AG04450 (cell line): ENCODE data around the gene TRIM27. TPM values are rescaled to one million over a fixed set of nuclear protein-coding genes. Genes with fewer than 3 reads are reported as not detected.
"Not testable (repeated sequence)": the region's sequence is repeated elsewhere in the genome, so short reads cannot be mapped to it uniquely, and the experiment has no call there.

Experiments
- CTCF ChIA-PET: fragments of 300-600, 350-600 bp; formaldehyde crosslinking; extraction: SDS; loops from one replicate; lab custom pipeline; 2022; ENCODE audit warnings: antibody characterized with exemption, inconsistent platforms; lab: Charles Lee
- POLR2A ChIA-PET: fragments of 350-600 bp; formaldehyde crosslinking; extraction: SDS; loops from one replicate; lab custom pipeline; 2021; ENCODE audit warnings: antibody characterized with exemption, inconsistent platforms; lab: Yijun Ruan, JAX
- DNase-seq: peaks from one replicate; pipeline ENCODE4 v3.0.0-alpha.2; 2011; ENCODE audit warnings: low read depth, low spot score
- H3K27ac ChIP-seq: one replicate; pipeline ENCODE4 v1.5.1; 2012; ENCODE audit warnings: low read depth, low read length, control low read depth
- H3K27me3 ChIP-seq: one replicate; pipeline ENCODE4 v1.6.0; 2012; ENCODE audit warnings: low read length; ENCODE audit not compliant: control insufficient read depth, insufficient read depth
- H3K4me3 ChIP-seq: 2 replicates; pipeline ENCODE4 v1.5.1; 2011; ENCODE audit warnings: mild to moderate bottlenecking, low read depth, low read length, control low read depth
- H3K9me3 ChIP-seq: 2 replicates; pipeline ENCODE4 v1.5.1; 2012; ENCODE audit warnings: low read length; ENCODE audit not compliant: control insufficient read depth, insufficient read depth
- polyA plus RNA-seq: library from polyadenylated mRNA; depleted of rRNA; stranded (reverse); fragments of >200 nt; gene quantifications from 2 replicates; pipeline ENCODE4 v1.2.3, GENCODE V29; 2011
- TF ChIP-seq, protein P1 (sequence below): IDR thresholded peaks from 2 replicates; pipeline ENCODE4 v1.5.1; 2011; ENCODE audit warnings: low read depth, low read length, control low read depth, inconsistent platforms

TRIM27 gene
- polyA plus RNA-seq, 1 experiment: 73.8 TPM

DNA sequence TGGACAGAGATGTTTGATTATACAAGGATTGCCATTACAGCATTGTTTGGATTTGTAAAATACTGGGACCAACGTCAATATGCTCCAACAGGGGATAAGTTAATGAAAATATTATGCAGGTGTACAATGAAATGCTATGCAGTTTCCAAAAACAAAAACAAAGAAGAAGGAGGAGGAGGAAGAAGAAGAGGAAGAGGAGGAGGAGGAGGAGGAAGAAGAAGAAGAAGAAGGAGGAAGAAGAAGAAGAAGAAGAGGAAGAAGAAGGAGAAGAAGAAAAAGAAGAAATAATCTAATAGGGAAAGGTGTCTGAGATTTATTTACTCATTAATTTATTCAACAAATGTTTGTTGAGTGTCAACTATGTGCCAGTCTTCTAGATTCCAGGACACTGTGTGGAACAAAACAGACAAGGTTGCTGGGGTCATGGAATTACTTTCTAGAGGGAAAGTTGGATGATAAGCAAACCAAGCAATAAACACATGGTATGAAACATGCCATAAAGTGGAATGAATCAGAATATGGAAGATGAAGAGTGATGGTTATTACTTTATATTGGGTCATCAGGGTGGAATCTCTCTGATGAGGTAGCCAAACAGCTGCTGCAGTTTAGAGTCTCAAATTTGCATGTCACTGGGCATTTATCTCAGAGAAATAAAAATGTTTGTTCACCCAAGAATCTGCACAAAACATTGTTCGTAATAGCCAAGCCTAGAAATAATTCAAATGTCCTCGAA, 6.3 kb upstream of the TRIM27 start:
- Histone ChIP-seq H3K9me3 (no peaks in the 10 kb centered on the region), H3K27ac (no peak overlapping the region), H3K27me3 (no peaks in the 10 kb centered on the region), H3K4me3 (no peak overlapping the region)
- CTCF ChIA-PET: no interaction called here
- POLR2A ChIA-PET: interaction anchor here (0.6 kb wide), 1 partner anchor 51 kb away, joined by 6 read pairs; no protein-coding TSS in a partner anchor
- TF ChIP-seq, protein P1, sequence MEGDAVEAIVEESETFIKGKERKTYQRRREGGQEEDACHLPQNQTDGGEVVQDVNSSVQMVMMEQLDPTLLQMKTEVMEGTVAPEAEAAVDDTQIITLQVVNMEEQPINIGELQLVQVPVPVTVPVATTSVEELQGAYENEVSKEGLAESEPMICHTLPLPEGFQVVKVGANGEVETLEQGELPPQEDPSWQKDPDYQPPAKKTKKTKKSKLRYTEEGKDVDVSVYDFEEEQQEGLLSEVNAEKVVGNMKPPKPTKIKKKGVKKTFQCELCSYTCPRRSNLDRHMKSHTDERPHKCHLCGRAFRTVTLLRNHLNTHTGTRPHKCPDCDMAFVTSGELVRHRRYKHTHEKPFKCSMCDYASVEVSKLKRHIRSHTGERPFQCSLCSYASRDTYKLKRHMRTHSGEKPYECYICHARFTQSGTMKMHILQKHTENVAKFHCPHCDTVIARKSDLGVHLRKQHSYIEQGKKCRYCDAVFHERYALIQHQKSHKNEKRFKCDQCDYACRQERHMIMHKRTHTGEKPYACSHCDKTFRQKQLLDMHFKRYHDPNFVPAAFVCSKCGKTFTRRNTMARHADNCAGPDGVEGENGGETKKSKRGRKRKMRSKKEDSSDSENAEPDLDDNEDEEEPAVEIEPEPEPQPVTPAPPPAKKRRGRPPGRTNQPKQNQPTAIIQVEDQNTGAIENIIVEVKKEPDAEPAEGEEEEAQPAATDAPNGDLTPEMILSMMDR: no peak
- no peak for DNase-seq

DNA sequence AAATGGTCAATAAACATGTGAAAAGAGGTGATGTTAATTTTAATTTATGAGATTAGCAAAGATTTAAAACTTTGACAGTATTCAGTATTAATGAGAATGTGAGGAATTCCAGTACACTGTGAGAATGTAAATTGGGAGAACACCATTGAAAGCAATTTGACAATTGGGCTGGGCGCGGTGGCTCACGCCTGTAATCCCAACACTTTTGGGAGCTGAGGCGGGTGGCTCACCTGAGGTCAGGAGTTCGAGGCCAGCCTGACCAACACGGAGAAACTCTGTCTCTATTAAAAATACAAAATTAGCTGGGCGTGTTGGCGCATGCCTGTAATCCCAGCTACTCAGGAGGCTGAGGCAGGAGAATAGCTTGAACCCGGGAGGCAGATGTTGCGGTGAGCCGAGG, 5.6 kb upstream of the TRIM27 start:
- H3K27ac ChIP-seq, H3K9me3 ChIP-seq, POLR2A ChIA-PET, DNase-seq, H3K4me3 ChIP-seq, H3K27me3 ChIP-seq: not testable (repeated sequence)
- CTCF ChIA-PET: interaction anchor here (0.6 kb wide), 1 partner anchor 183 kb away, joined by 5 read pairs; no protein-coding TSS in a partner anchor

DNA sequence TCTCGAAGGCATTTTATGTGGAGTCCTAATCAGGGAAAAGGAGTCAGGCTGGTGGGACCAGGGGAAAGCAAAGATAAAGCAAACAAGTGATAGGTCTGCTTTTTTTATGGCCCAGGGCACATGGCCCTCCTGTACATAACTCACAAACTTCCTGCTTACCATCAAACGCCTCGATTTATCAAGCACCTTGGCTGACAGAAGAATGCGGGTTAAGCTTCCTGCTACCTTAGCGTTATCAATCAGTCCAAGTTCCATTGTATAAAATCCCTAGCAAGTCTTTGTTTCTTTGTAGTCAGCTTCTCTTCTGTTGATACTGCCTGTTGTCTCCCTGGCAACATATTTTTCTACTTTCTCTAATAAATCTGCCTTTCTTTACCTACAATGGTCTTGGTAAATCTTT, 4.1 kb upstream of the TRIM27 start:
- TF ChIP-seq, protein P1: no peak
- peaks cover 4% of the 10 kb centered on the region; the same call in 1 of the 2 replicates for H3K9me3 ChIP-seq
- no peak for DNase-seq
- CTCF ChIA-PET: no interaction called here
- no peak overlapping the region for H3K4me3 ChIP-seq
- H3K27ac ChIP-seq: no peak overlapping the region
- POLR2A ChIA-PET: no interaction called here
- no peaks in the 10 kb centered on the region for H3K27me3 ChIP-seq

DNA sequence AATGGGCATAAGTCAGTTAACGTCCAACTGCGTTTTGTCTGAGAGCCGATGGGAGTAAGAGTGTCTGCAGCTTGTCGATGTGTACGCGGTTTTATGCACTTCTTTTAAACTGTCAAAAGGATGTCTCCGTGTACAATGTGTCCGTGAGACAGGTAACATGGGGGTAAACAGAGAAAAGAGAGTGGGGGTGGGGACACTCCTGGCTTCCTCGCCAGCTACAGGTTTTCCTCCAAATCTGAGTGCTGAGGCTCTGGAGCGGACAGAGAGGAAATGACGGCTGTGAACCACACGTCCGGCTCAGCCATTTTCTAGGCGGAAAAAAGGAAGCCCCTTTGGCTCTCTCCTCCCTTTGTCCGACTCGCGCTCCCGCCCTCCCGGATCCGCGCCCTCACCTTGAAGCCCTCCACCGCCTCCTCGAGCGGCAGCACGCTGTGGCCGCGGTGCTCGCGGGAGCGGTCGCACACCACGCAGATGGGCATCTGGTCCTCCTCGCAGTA, 916 bp downstream of the TRIM27 start:
- Histone ChIP-seq H3K4me3 (peak overlapping the region; percentile 97), H3K27me3 (no peaks in the 10 kb centered on the region), H3K9me3 (peaks cover 4% of the 10 kb centered on the region; the same call in 1 of the 2 replicates), H3K27ac (peak overlapping the region; percentile 80)
- POLR2A ChIA-PET: interaction anchor here (0.8 to 3.7 kb wide), 11 partner anchors 9 to 539 kb away, joined by 3 to 30 read pairs (median 3); no protein-coding TSS in a partner anchor
- TF ChIP-seq, protein P1: no peak
- CTCF ChIA-PET: interaction anchor here (0.6 to 1.5 kb wide), 5 partner anchors 58 to 728 kb away, joined by 3 to 5 read pairs (median 4); no protein-coding TSS in a partner anchor
- no peak for DNase-seq

DNA sequence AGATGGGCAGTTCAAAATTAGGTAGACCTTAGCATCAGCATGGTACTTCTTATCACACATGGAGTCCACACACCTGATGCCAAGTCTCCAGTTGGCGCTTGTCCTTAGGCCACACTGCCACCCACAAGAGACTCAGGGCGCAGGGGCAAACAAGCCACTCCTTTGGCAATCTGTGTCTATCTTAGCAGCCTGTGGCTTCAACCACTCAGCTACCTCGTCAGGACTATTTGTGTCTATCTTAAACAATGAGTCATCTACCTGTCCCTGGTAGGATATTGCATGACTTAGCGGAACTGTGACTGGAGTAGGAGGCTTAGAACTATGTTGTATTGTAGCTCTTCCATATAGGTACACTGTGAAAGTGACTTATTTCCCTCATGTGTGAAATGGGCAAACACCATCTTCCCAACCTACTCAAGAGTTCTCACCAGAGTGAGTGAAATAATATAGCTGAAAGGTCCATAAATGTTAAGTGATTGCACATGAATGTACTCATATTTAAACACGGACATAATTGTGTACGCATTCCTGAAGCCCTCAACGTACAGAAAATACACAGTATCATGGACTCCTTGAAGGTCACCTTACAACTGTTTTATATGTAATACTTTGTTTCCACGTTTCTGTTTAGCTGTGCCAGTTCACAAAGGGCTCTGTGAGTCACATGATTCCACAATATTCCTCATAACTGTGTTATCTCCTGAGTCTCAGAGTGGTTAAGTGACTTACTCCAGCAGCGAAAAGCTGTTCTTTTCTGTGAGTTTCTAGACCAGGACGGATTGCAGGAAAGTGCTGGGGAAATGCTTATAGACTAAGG, 1.6 kb downstream of the TRIM27 start:
- peak overlapping the region; percentile 80 for H3K27ac ChIP-seq
- H3K4me3 ChIP-seq: peak overlapping the region; percentile 97
- ChIA-PET POLR2A (interaction anchor here (0.8 to 3.7 kb wide), 7 partner anchors 10 to 26 kb away, joined by 3 to 30 read pairs (median 3); no protein-coding TSS in a partner anchor), CTCF (interaction anchor here (0.6 to 0.9 kb wide), 4 partner anchors 59 to 729 kb away, joined by 3 to 4 read pairs (median 4); no protein-coding TSS in a partner anchor)
- no peak for DNase-seq
- no peaks in the 10 kb centered on the region for H3K27me3 ChIP-seq
- TF ChIP-seq, protein P1: no peak
- peaks cover 4% of the 10 kb centered on the region; the same call in 1 of the 2 replicates for H3K9me3 ChIP-seq
